Measurements from ENCODE around the gene OTOF.
A peak's percentile ranks its signal among the peaks of the same experiment; 100 is the strongest.

Gene OTOF

GRCh38 chr2:26479131-26479788, 1.3 kb upstream of the OTOF start:
- Mint-ChIP-seq H3K4me1 (peaks cover 13% of the 10 kb centered on the region), H3K36me3 (ENCODE audit: low read depth) (no peaks in the 10 kb centered on the region), H3K4me3 (no peak overlapping the region), H3K27me3 (ENCODE audit: low read depth, poor library complexity) (peaks cover 18% of the 10 kb centered on the region), H3K9me3 (no peaks in the 10 kb centered on the region), H3K27ac (no peak overlapping the region)
- DNase-seq, result no peak
- TF ChIP-seq CTCF (IDR thresholded peaks at IDR 0.05), result no peak

- DNase-seq, result no peak
- Mint-ChIP-seq H3K27ac (no peak overlapping the region), H3K4me1 (peaks cover 13% of the 10 kb centered on the region), H3K27me3 (ENCODE audit: low read depth, poor library complexity) (peaks cover 14% of the 10 kb centered on the region), H3K36me3 (ENCODE audit: low read depth) (no peaks in the 10 kb centered on the region), H3K9me3 (no peaks in the 10 kb centered on the region), H3K4me3 (no peak overlapping the region)
- TF ChIP-seq CTCF (IDR thresholded peaks at IDR 0.05), result no peak
These were observed 442 bp upstream of the OTOF start for GRCh38 chr2:26478366-26478765.

- H3K4me3 Mint-ChIP-seq, result no peak overlapping the region
These were observed 606 bp downstream of the OTOF start for GRCh38 chr2:26477126-26477910.

GRCh38 chr2:26475832-26476501, 2.0 kb downstream of the OTOF start:
- Mint-ChIP-seq H3K27ac (no peak overlapping the region), H3K4me1 (peaks cover 8% of the 10 kb centered on the region), H3K9me3 (no peaks in the 10 kb centered on the region)

More at GRCh38 chr2:26477126-26477910, 606 bp downstream of the OTOF start:
- Mint-ChIP-seq H3K27ac (peak overlapping the region; percentile 82), H3K27me3 (ENCODE audit: low read depth, poor library complexity) (peaks cover 3% of the 10 kb centered on the region), H3K4me1 (peaks cover 13% of the 10 kb centered on the region), H3K9me3 (no peaks in the 10 kb centered on the region), H3K36me3 (ENCODE audit: low read depth) (no peaks in the 10 kb centered on the region)
- no peak for DNase-seq
- TF ChIP-seq CTCF (IDR thresholded peaks at IDR 0.05), result no peak

GRCh38 chr2:26475037-26475436, 2.9 kb downstream of the OTOF start:
- Mint-ChIP-seq H3K27me3 (ENCODE audit: low read depth, poor library complexity) (peaks cover 3% of the 10 kb centered on the region), H3K27ac (no peak overlapping the region), H3K9me3 (no peaks in the 10 kb centered on the region), H3K4me1 (peaks cover 8% of the 10 kb centered on the region), H3K36me3 (ENCODE audit: low read depth) (no peaks in the 10 kb centered on the region), H3K4me3 (no peak overlapping the region)
- TF ChIP-seq CTCF (IDR thresholded peaks at IDR 0.05), result no peak
- no peak for DNase-seq

More at GRCh38 chr2:26475832-26476501, 2.0 kb downstream of the OTOF start:
- TF ChIP-seq CTCF (IDR thresholded peaks at IDR 0.05), result no peak
- no peak overlapping the region for H3K4me3 Mint-ChIP-seq
- DNase-seq, result no peak
- H3K36me3 Mint-ChIP-seq (ENCODE audit: low read depth), result no peaks in the 10 kb centered on the region
- H3K27me3 Mint-ChIP-seq (ENCODE audit: low read depth, poor library complexity), result peaks cover 3% of the 10 kb centered on the region

Measured in nephron progenitor cell (in vitro differentiated cells).